HepG2 (cell line): ENCODE data around the gene NME8. TPM values are rescaled to one million over a fixed set of nuclear protein-coding genes. Genes with fewer than 3 reads are reported as not detected.

Experiments
- ATF7-NPFF ChIP-seq: sonication (generic); formaldehyde crosslinking; IDR thresholded peaks from 2 replicates; pipeline ENCODE4 v1.8.1; 2023; ENCODE audit warnings: mild to moderate bottlenecking, low read depth, missing genetic modification reagents, moderate library complexity
- CREB3 ChIP-seq: sonication (generic); formaldehyde crosslinking; IDR thresholded peaks from 2 replicates; pipeline ENCODE4 v1.5.0; 2020; ENCODE audit warnings: missing genetic modification reagents
- HOXA3 ChIP-seq: sonication (generic); formaldehyde crosslinking; IDR thresholded peaks from 2 replicates; pipeline ENCODE4 v1.5.0; 2020; ENCODE audit warnings: missing genetic modification reagents
- RFX1 ChIP-seq: fragments of 450-650 bp; IDR thresholded peaks from 2 replicates; pipeline ENCODE4 v1.6.1; 2017
- SALL1 ChIP-seq: sonication (generic); formaldehyde crosslinking; IDR thresholded peaks from 2 replicates; pipeline ENCODE4 v1.8.0; 2022; ENCODE audit warnings: mild to moderate bottlenecking, missing genetic modification reagents
- TERF1 ChIP-seq: sonication (generic); formaldehyde crosslinking; IDR thresholded peaks from 2 replicates; pipeline ENCODE4 v1.8.0; 2022; ENCODE audit warnings: mild to moderate bottlenecking, missing genetic modification reagents, moderate library complexity
- ZBTB4 ChIP-seq: sonication (generic); formaldehyde crosslinking; IDR thresholded peaks from 2 replicates; pipeline ENCODE4 v1.4.0; 2020; ENCODE audit warnings: missing genetic modification reagents, mild to moderate bottlenecking, borderline replicate concordance
- ZFAT ChIP-seq: sonication (generic); formaldehyde crosslinking; conservative IDR thresholded peaks from 2 replicates; pipeline ENCODE4 v1.8.1; 2023; ENCODE audit warnings: missing genetic modification reagents, inconsistent platforms
- ZFP36L1 ChIP-seq: sonication (generic); formaldehyde crosslinking; IDR thresholded peaks from 2 replicates; pipeline ENCODE4 v1.8.0; 2022; ENCODE audit warnings: mild to moderate bottlenecking, missing genetic modification reagents, moderate library complexity
- ZNF484 ChIP-seq: sonication (generic); formaldehyde crosslinking; IDR thresholded peaks from 2 replicates; pipeline ENCODE4 v1.5.1; 2020; ENCODE audit warnings: mild to moderate bottlenecking, low read depth, missing genetic modification reagents, borderline replicate concordance
- ZNF598 ChIP-seq: sonication (generic); formaldehyde crosslinking; IDR thresholded peaks from 2 replicates; pipeline ENCODE4 v1.5.1; 2020; ENCODE audit warnings: mild to moderate bottlenecking, missing genetic modification reagents, borderline replicate concordance
- ZNF687 ChIP-seq: sonication (generic); formaldehyde crosslinking; IDR thresholded peaks from 2 replicates; pipeline ENCODE4 v1.5.1; 2020; ENCODE audit warnings: mild to moderate bottlenecking, missing genetic modification reagents, moderate library complexity
- ZNF839 ChIP-seq: sonication (generic); formaldehyde crosslinking; IDR thresholded peaks from 2 replicates; pipeline ENCODE4 v1.4.0; 2020; ENCODE audit warnings: missing genetic modification reagents, mild to moderate bottlenecking, borderline replicate concordance
- ZSCAN5A ChIP-seq: sonication (generic); formaldehyde crosslinking; IDR thresholded peaks from 2 replicates; pipeline ENCODE4 v1.8.0; 2022; ENCODE audit warnings: mild to moderate bottlenecking, missing genetic modification reagents, borderline replicate concordance
- polyA plus RNA-seq, 8 experiments: library from polyadenylated mRNA; depleted of rRNA in 3 of 8; stranded (reverse) in 7 of 8; unstranded in 1 of 8; fragments of >200 nt; fragmentation: Illumina TruSeq in 4 of 8; extraction: Trizol in 4 of 8; gene quantifications; 2 replicates each; pipeline versions ENCODE4 v1.2.1 to v1.2.3, GENCODE V29; 2011 to 2016; ENCODE audit warnings: low read depth in 4 of 8, missing spikeins in 1 of 8, mixed read lengths in 1 of 8; ENCODE audit not compliant: insufficient read depth in 1 of 8
- total RNA-seq, 5 experiments: library from RNA; depleted of rRNA; stranded (reverse); fragments of >200 nt; fragmentation: Illumina TruSeq; extraction: Trizol; gene quantifications; 2 replicates each; pipeline ENCODE4 v1.2.3, GENCODE V29; 2016; ENCODE audit warnings: low read depth in 1 of 5
- TF ChIP-seq, protein P1 (sequence below): sonication (generic); formaldehyde crosslinking; IDR thresholded peaks from 2 replicates; pipeline ENCODE4 v1.4.0; 2020; ENCODE audit warnings: missing genetic modification reagents

Gene NME8
- total and polyA plus RNA-seq, 2 of the 13 experiments (the other 11 are each of a cell fraction or from before 2014, with no cell fraction given), result not detected

DNA sequence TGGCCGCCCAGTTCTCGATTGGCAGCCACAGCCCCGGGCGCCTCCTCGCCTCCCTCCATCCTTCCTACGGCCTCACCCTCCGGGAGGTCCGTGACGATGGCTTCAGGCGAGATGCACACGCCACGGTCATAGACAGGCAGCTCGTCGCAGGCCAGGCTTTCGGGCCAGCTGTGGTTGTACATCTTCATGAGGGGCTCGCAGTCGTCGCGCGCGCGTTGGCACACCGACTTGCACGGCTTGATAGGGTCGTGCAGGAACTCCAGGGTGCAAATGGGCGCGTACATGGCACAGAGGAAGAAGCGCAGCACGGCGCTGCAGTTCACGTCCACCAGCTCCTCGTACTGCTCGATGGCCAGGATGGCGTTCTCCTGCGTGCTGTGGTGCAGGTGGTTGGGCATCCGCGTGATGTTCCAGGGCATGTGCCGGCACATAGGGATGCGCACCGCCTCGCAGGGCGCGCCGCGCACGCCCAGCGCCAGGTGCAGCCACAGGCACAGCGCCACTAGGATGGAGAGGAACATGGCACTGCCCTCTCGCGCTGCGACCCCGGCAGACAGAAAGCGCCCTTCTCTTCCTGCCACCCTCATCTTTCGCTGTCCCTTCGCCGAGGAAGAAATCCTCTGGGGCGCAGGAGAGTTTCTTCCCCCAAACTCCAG, 67.7 kb downstream of the NME8 start (continued):
- TF ChIP-seq SALL1 (CRISPR knock-in tag) (peak; percentile 10; the same call in 1 of the 2 replicates), ZNF839 (CRISPR knock-in tag) (peak; percentile 77; the same call in 1 of the 2 replicates), ZNF484 (no peak), ZFP36L1 (CRISPR knock-in tag) (peak; percentile 46; the same call in 1 of the 2 replicates), ZNF598 (CRISPR knock-in tag) (peak; percentile 69; the same call in 1 of the 2 replicates), ZNF687 (CRISPR knock-in tag) (peak; percentile 93), ZBTB4 (CRISPR knock-in tag) (peak; percentile 79; the same call in 1 of the 2 replicates), CREB3 (CRISPR knock-in tag) (no peak), HOXA3 (CRISPR knock-in tag) (peak; percentile 59), ATF7-NPFF (CRISPR knock-in tag) (peak; percentile 71; the same call in 1 of the 2 replicates), RFX1 (no peak), TERF1 (CRISPR knock-in tag) (peak; percentile 87), ZFAT (CRISPR knock-in tag) (no peak), ZSCAN5A (CRISPR knock-in tag) (no peak)
- TF ChIP-seq, protein P1, sequence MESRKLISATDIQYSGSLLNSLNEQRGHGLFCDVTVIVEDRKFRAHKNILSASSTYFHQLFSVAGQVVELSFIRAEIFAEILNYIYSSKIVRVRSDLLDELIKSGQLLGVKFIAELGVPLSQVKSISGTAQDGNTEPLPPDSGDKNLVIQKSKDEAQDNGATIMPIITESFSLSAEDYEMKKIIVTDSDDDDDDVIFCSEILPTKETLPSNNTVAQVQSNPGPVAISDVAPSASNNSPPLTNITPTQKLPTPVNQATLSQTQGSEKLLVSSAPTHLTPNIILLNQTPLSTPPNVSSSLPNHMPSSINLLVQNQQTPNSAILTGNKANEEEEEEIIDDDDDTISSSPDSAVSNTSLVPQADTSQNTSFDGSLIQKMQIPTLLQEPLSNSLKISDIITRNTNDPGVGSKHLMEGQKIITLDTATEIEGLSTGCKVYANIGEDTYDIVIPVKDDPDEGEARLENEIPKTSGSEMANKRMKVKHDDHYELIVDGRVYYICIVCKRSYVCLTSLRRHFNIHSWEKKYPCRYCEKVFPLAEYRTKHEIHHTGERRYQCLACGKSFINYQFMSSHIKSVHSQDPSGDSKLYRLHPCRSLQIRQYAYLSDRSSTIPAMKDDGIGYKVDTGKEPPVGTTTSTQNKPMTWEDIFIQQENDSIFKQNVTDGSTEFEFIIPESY (CRISPR knock-in tag), result peak; percentile 79
